ENCODE measurements around the gene NACC2. TPM values are rescaled to one million over a fixed set of nuclear protein-coding genes. Genes with fewer than 3 reads are reported as not detected.

NACC2 gene
- total RNA-seq, 1 experiment from 2014 or later = 22.0 TPM

DNA sequence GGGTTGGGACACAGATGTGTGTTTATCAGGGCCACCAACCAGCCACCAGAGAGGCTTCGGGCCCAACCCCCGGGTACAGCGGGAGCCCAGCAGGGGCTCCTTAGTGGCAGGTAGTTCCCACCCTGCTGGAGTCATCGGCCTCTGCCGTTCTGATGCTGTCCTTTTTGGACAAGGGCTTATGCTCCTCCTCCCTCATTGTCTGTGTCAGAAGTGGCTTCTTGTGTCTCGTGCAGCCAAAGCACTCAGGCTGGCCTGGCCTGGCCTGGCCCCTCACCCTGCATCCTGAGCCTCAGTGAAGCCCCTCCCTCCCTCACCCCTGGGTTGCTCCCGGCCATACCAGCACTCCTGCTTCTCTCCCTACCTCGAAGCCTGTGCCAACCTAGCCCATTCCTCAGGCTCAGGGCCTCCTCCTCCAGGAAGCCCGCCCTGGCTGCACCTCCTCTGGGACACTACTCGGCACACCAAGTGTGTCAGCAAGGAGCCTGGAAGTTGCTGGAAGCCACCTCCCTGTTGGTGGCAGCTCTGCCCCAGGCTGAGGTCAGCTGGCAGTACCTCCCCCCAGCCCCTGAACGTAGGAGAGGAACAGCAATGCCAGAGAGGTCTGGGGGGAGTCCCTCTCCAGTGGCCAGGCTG, 129.8 kb downstream of the NACC2 start:
- TF ChIP-seq, protein P1, sequence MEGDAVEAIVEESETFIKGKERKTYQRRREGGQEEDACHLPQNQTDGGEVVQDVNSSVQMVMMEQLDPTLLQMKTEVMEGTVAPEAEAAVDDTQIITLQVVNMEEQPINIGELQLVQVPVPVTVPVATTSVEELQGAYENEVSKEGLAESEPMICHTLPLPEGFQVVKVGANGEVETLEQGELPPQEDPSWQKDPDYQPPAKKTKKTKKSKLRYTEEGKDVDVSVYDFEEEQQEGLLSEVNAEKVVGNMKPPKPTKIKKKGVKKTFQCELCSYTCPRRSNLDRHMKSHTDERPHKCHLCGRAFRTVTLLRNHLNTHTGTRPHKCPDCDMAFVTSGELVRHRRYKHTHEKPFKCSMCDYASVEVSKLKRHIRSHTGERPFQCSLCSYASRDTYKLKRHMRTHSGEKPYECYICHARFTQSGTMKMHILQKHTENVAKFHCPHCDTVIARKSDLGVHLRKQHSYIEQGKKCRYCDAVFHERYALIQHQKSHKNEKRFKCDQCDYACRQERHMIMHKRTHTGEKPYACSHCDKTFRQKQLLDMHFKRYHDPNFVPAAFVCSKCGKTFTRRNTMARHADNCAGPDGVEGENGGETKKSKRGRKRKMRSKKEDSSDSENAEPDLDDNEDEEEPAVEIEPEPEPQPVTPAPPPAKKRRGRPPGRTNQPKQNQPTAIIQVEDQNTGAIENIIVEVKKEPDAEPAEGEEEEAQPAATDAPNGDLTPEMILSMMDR (IDR thresholded peaks at IDR 0.05; ENCODE audit: insufficient read depth in 1 of 2, low read depth in 1 of 2, low read length in 1 of 2, severe bottlenecking in 1 of 2, unreplicated experiment in 1 of 2) = no peak
- no TSS peak for BruUV-seq (replicated peaks)
- ChIA-PET CTCF (no interaction called here), POLR2A (no interaction called here)
- no peak overlapping the region for H3K4me3 ChIP-seq (ENCODE audit: low read depth, low read length)
- Mint-ChIP-seq H3K4me1 (ENCODE audit: low read depth, unreplicated experiment) (peaks cover 23% of the 10 kb centered on the region), H3K4me3 (ENCODE audit: unreplicated experiment) (no peak overlapping the region), H3K9me3 (ENCODE audit: unreplicated experiment) (no peaks in the 10 kb centered on the region), H3K27ac (ENCODE audit: unreplicated experiment) (no peak overlapping the region), H3K36me3 (ENCODE audit: insufficient read depth, unreplicated experiment) (peaks cover 11% of the 10 kb centered on the region), H3K27me3 (ENCODE audit: insufficient read depth, unreplicated experiment) (peaks cover 6% of the 10 kb centered on the region)
- H3K4me1 ChIP-seq = 0 out of 2 replicates have a peak, but pooled peaks cover 4% of the 10 kb centered on the region
- H3K36me3 ChIP-seq (ENCODE audit: control insufficient read depth, insufficient read depth, low read length) = no peaks in the 10 kb centered on the region
- intact Hi-C loops (cut with micrococcal nuclease; ENCODE audit: unreplicated experiment) = no loop called here
- DNase-seq = no peak
- no peaks in the 10 kb centered on the region for H3K9me3 ChIP-seq
- no peaks in the 10 kb centered on the region for H3K27me3 ChIP-seq (replicated peaks; ENCODE audit: control insufficient read depth, insufficient read depth, low read length)

DNA sequence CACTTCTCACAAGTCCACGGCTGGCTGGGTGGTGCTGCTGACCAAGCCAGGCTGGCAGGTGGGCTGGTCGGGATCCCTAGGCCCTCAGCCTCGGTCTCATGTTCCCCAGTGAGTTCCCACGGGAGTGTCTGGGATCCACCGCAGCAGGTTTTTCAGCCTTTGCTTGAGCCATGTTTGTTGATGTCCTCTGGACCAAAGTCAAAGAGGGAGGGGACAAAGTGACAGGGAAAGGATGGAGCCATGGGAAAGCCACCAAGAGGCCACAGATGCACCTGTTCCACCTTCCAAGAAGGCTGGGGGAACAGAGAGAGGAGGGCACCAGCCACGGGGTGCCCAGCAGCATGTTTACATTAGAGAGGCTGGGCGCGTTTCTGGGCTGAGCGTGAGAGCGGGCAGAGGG, 131.2 kb downstream of the NACC2 start:
- H3K4me3 ChIP-seq (ENCODE audit: low read depth, low read length) = no peak overlapping the region
- H3K4me1 Mint-ChIP-seq (ENCODE audit: low read depth, unreplicated experiment) = peaks cover 23% of the 10 kb centered on the region
- H3K36me3 Mint-ChIP-seq (ENCODE audit: insufficient read depth, unreplicated experiment) = peaks cover 11% of the 10 kb centered on the region
- no peaks in the 10 kb centered on the region for H3K36me3 ChIP-seq (ENCODE audit: control insufficient read depth, insufficient read depth, low read length)
- H3K9me3 ChIP-seq = no peaks in the 10 kb centered on the region
- H3K9me3 Mint-ChIP-seq (ENCODE audit: unreplicated experiment) = no peaks in the 10 kb centered on the region
- no peak overlapping the region for H3K27ac Mint-ChIP-seq (ENCODE audit: unreplicated experiment)
- H3K27me3 Mint-ChIP-seq (ENCODE audit: insufficient read depth, unreplicated experiment) = peaks cover 6% of the 10 kb centered on the region
- peaks cover 12% of the 10 kb centered on the region for H3K4me1 ChIP-seq
- TF ChIP-seq, protein P1 (IDR thresholded peaks at IDR 0.05; ENCODE audit: insufficient read depth in 1 of 2, low read depth in 1 of 2, low read length in 1 of 2, severe bottlenecking in 1 of 2, unreplicated experiment in 1 of 2) = no peak
- intact Hi-C loops (cut with micrococcal nuclease; ENCODE audit: unreplicated experiment) = no loop called here
- no peak overlapping the region for H3K4me3 Mint-ChIP-seq (ENCODE audit: unreplicated experiment)
- no TSS peak for BruUV-seq (replicated peaks)
- POLR2A ChIA-PET = no interaction called here
- no peak for DNase-seq
- CTCF ChIA-PET = no interaction called here
- H3K27me3 ChIP-seq (replicated peaks; ENCODE audit: control insufficient read depth, insufficient read depth, low read length) = no peaks in the 10 kb centered on the region

DNA sequence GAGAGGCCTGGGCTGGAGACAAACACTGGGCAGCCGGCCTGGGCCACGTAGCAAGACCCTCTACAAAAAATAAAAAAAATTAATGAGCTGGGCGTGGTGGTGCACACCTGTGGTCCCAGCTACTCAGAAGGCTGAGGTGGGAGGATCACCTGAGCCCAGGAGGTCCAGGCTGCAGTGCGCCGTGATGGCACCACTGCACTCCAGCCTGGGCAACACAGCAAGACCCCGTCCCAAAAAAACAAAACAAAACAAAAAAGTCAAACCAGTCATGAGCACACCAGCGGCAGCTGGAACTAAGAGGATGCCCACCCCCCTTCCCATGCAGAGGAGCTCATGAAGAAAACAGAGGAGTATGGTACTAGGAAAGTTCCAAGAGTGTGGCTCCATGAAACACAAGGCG, 131.8 kb downstream of the NACC2 start:
- Mint-ChIP-seq H3K4me1 (ENCODE audit: low read depth, unreplicated experiment) (peaks cover 23% of the 10 kb centered on the region), H3K27ac (ENCODE audit: unreplicated experiment) (no peak overlapping the region), H3K27me3 (ENCODE audit: insufficient read depth, unreplicated experiment) (peaks cover 6% of the 10 kb centered on the region), H3K36me3 (ENCODE audit: insufficient read depth, unreplicated experiment) (peaks cover 11% of the 10 kb centered on the region), H3K4me3 (ENCODE audit: unreplicated experiment) (no peak overlapping the region), H3K9me3 (ENCODE audit: unreplicated experiment) (no peaks in the 10 kb centered on the region)
- TF ChIP-seq, protein P1 (IDR thresholded peaks at IDR 0.05; ENCODE audit: insufficient read depth in 1 of 2, low read depth in 1 of 2, low read length in 1 of 2, severe bottlenecking in 1 of 2, unreplicated experiment in 1 of 2) = no peak
- H3K36me3 ChIP-seq (ENCODE audit: control insufficient read depth, insufficient read depth, low read length) = no peaks in the 10 kb centered on the region
- POLR2A ChIA-PET = no interaction called here
- CTCF ChIA-PET = no interaction called here
- BruUV-seq (replicated peaks) = no TSS peak
- intact Hi-C loops (cut with micrococcal nuclease; ENCODE audit: unreplicated experiment) = no loop called here
- H3K9me3 ChIP-seq = no peaks in the 10 kb centered on the region
- H3K27me3 ChIP-seq (replicated peaks; ENCODE audit: control insufficient read depth, insufficient read depth, low read length) = no peaks in the 10 kb centered on the region
- no peak for DNase-seq
- H3K4me3 ChIP-seq (ENCODE audit: low read depth, low read length) = no peak overlapping the region
- peaks cover 12% of the 10 kb centered on the region for H3K4me1 ChIP-seq

Data from Caco-2 (cell line).